ENCODE results near the gene LIFR. TPM values are rescaled to one million over a fixed set of nuclear protein-coding genes. Genes with fewer than 3 reads are reported as not detected.

Gene LIFR
- total RNA-seq, 1 experiment from 2014 or later = 10.6 TPM

- Histone ChIP-seq H4K20me1 (ENCODE audit: insufficient read depth) (no peaks in the 10 kb centered on the region), H3K27me3 (ENCODE audit: insufficient read depth, low read length) (no peaks in the 10 kb centered on the region), H3K9ac (ENCODE audit: low read length) (no peak overlapping the region), H3K9me2 (ENCODE audit: insufficient read depth) (no peaks in the 10 kb centered on the region), H3K27ac (ENCODE audit: low read depth, low read length) (no peak overlapping the region), H3K4me3 (replicated peaks in 1 of 2; ENCODE audit: low read depth in 1 of 2, low read length in 2 of 2) (no peak overlapping the region), H2AFZ (ENCODE audit: low read depth, low read length, poor library complexity, severe bottlenecking) (no peak overlapping the region), H3K9me3 (ENCODE audit: control insufficient read depth in 1 of 2, insufficient read depth in 1 of 2, low read depth in 1 of 2, low read length in 2 of 2) (no peaks in the 10 kb centered on the region), H3K4me1 (ENCODE audit: control insufficient read depth in 1 of 2, insufficient read depth in 2 of 2, low read length in 2 of 2) (no peaks in the 10 kb centered on the region), H3K36me3 (ENCODE audit: control insufficient read depth in 1 of 2, insufficient read depth in 2 of 2, low read length in 2 of 2) (no peaks in the 10 kb centered on the region), H3K4me2 (ENCODE audit: low read length) (no peak overlapping the region), H3K79me2 (ENCODE audit: insufficient read depth, low read length) (no peaks in the 10 kb centered on the region)
- TF ChIP-seq CEBPB (IDR thresholded peaks at IDR 0.05; ENCODE audit: low read depth) = no peak
- ATAC-seq (no peak), DNase-seq (ENCODE audit: low read depth, low spot score) (no peak)
- no TSS peak for BruUV-seq (replicated peaks)
- ChIA-PET POLR2A (no interaction called here), CTCF (no interaction called here), RAD21 (ENCODE audit: low non-redundant PET in 1 of 2, low total read pairs in 2 of 2, uncharacterized antibody in 2 of 2, unreplicated experiment in 2 of 2) (no interaction called here)
- intact Hi-C loops (cut with micrococcal nuclease) = no loop called here
Observed at GRCh38 chr5:38538161-38538560, 18.3 kb downstream of the LIFR start.

- H3K27ac ChIP-seq (ENCODE audit: low read depth, low read length) = no peak overlapping the region
- H4K20me1 ChIP-seq (ENCODE audit: insufficient read depth) = no peaks in the 10 kb centered on the region
- no peaks in the 10 kb centered on the region for H3K27me3 ChIP-seq (ENCODE audit: insufficient read depth, low read length)
- POLR2A ChIA-PET = no interaction called here
- RAD21 ChIA-PET (ENCODE audit: low non-redundant PET in 1 of 2, low total read pairs in 2 of 2, uncharacterized antibody in 2 of 2, unreplicated experiment in 2 of 2) = no interaction called here
- H3K9me3 ChIP-seq (ENCODE audit: control insufficient read depth in 1 of 2, insufficient read depth in 1 of 2, low read depth in 1 of 2, low read length in 2 of 2) = no peaks in the 10 kb centered on the region
- no peak overlapping the region for H3K4me2 ChIP-seq (ENCODE audit: low read length)
- BruUV-seq (replicated peaks) = no TSS peak
- H3K36me3 ChIP-seq (ENCODE audit: control insufficient read depth in 1 of 2, insufficient read depth in 2 of 2, low read length in 2 of 2) = no peaks in the 10 kb centered on the region
- intact Hi-C loops (cut with micrococcal nuclease) = no loop called here
- H3K9ac ChIP-seq (ENCODE audit: low read length) = no peak overlapping the region
- ATAC-seq (no peak), DNase-seq (ENCODE audit: low read depth, low spot score) (no peak)
- CTCF ChIA-PET = no interaction called here
- H3K79me2 ChIP-seq (ENCODE audit: insufficient read depth, low read length) = no peaks in the 10 kb centered on the region
- no peaks in the 10 kb centered on the region for H3K4me1 ChIP-seq (ENCODE audit: control insufficient read depth in 1 of 2, insufficient read depth in 2 of 2, low read length in 2 of 2)
- H3K4me3 ChIP-seq (replicated peaks in 1 of 2; ENCODE audit: low read depth in 1 of 2, low read length in 2 of 2) = no peak overlapping the region
- H2AFZ ChIP-seq (ENCODE audit: low read depth, low read length, poor library complexity, severe bottlenecking) = no peak overlapping the region
- no peaks in the 10 kb centered on the region for H3K9me2 ChIP-seq (ENCODE audit: insufficient read depth)
- no peak for TF ChIP-seq POLR2A (IDR thresholded peaks at IDR 0.05; ENCODE audit: borderline replicate concordance, extremely low read depth, insufficient read depth, insufficient read length)
- TF ChIP-seq ELF1 (IDR thresholded peaks at IDR 0.05; ENCODE audit: borderline replicate concordance, low read depth) = no peak
- no peak for TF ChIP-seq EZH2phosphoT487 (IDR thresholded peaks at IDR 0.05; ENCODE audit: borderline replicate concordance)
- TF ChIP-seq TCF7L2 (IDR thresholded peaks at IDR 0.05; ENCODE audit: borderline replicate concordance, extremely low read depth, insufficient read depth, insufficient read length) = no peak
- TF ChIP-seq ATF3 (IDR thresholded peaks at IDR 0.05) = no peak
- no peak for TF ChIP-seq EZH2 (IDR thresholded peaks at IDR 0.05)
- no peak for TF ChIP-seq YY1 (IDR thresholded peaks at IDR 0.05; ENCODE audit: extremely low read depth, insufficient replicate concordance, low read depth, low read length)
- no peak for TF ChIP-seq JUND (IDR thresholded peaks at IDR 0.05)
- no peak for TF ChIP-seq ZBTB33 (IDR thresholded peaks at IDR 0.05; ENCODE audit: extremely low read depth, insufficient replicate concordance, low read length)
- no peak for TF ChIP-seq CEBPB (IDR thresholded peaks at IDR 0.05; ENCODE audit: low read depth)
- no peak for TF ChIP-seq SP1 (IDR thresholded peaks at IDR 0.05; ENCODE audit: low read depth)
- TF ChIP-seq MAX (IDR thresholded peaks at IDR 0.05) = no peak
- TF ChIP-seq CTCF (IDR thresholded peaks at IDR 0.05 in 2 of 3, conservative IDR thresholded peaks at IDR 0.05 in 1 of 3; ENCODE audit: borderline replicate concordance in 1 of 3, insufficient read depth in 1 of 3, low read depth in 2 of 3, low read length in 2 of 3) = no peak
- TF ChIP-seq CBX3 (IDR thresholded peaks at IDR 0.05; ENCODE audit: low read depth) = no peak
Observed at GRCh38 chr5:38537505-38537904, 18.9 kb downstream of the LIFR start.

Data from HCT116 (cell line).